Keratinocyte (primary cell): ENCODE measurements around the gene MOK. TPM values are rescaled to one million over a fixed set of nuclear protein-coding genes. Genes with fewer than 3 reads are reported as not detected.
A peak's percentile ranks its signal among the peaks of the same experiment; 100 is the strongest.

Experiments used
- DNase-seq: peaks from one replicate; pipeline ENCODE4 v3.0.0-alpha.2; 2011; ENCODE audit warnings: low read depth, missing footprints, low spot score
- FAIRE-seq: peaks from 2 replicates; lab custom pipeline; 2011; peaks lifted over from hg19 to GRCh38; lab: Jason Lieb, UNC
- H2AFZ ChIP-seq: 2 replicates; pipeline ENCODE4 v1.6.0; 2012; ENCODE audit warnings: low read length, control low read depth, inconsistent platforms; ENCODE audit not compliant: control insufficient read depth
- H3K27ac ChIP-seq: 2 replicates; pipeline ENCODE4 v1.5.1; 2011; ENCODE audit warnings: low read length; ENCODE audit not compliant: control insufficient read depth, insufficient read depth
- H3K27me3 ChIP-seq: 3 replicates; pipeline ENCODE4 v1.6.0; 2011; ENCODE audit warnings: low read length; ENCODE audit not compliant: control insufficient read depth, insufficient read depth; ENCODE audit errors: extremely low read depth
- H3K36me3 ChIP-seq, 2 experiments: 2 replicates in 1 of 2; 3 replicates in 1 of 2; pipeline ENCODE4 v1.5.1; 2011; ENCODE audit warnings: low read length in 2 of 2, mild to moderate bottlenecking in 1 of 2; ENCODE audit not compliant: control insufficient read depth in 2 of 2, insufficient read depth in 2 of 2; ENCODE audit errors: extremely low read depth in 1 of 2
- H3K4me1 ChIP-seq: 3 replicates; pipeline ENCODE4 v1.5.1; 2011; ENCODE audit warnings: low read length; ENCODE audit not compliant: control insufficient read depth, insufficient read depth; ENCODE audit errors: extremely low read depth
- H3K4me2 ChIP-seq: 3 replicates; pipeline ENCODE4 v1.6.0; 2011; ENCODE audit warnings: low read depth, low read length; ENCODE audit not compliant: control insufficient read depth, insufficient read depth; ENCODE audit errors: extremely low read depth
- H3K4me3 ChIP-seq, 3 experiments: fragments of 200-600 bp in 1 of 3; sonication (generic) in 1 of 3; 2 replicates in 2 of 3; 3 replicates in 1 of 3; pipeline ENCODE4 v1.5.1; 2011 to 2016; ENCODE audit warnings: low read length in 3 of 3, mild to moderate bottlenecking in 3 of 3, control low read depth in 2 of 3, inconsistent platforms in 1 of 3, low read depth in 1 of 3, mixed read lengths in 1 of 3, mixed run types in 1 of 3, moderate library complexity in 1 of 3; ENCODE audit not compliant: control insufficient read depth in 2 of 3, insufficient read depth in 2 of 3; ENCODE audit errors: extremely low read depth in 1 of 3
- H3K79me2 ChIP-seq: 2 replicates; pipeline ENCODE4 v1.6.0; 2012; ENCODE audit warnings: low read length; ENCODE audit not compliant: control insufficient read depth, insufficient read depth
- H3K9ac ChIP-seq: 3 replicates; pipeline ENCODE4 v1.6.0; 2011; ENCODE audit warnings: low read length; ENCODE audit not compliant: control insufficient read depth, insufficient read depth; ENCODE audit errors: extremely low read depth
- H3K9me1 ChIP-seq: 3 replicates; pipeline ENCODE4 v1.6.0; 2011; ENCODE audit warnings: low read length; ENCODE audit not compliant: control insufficient read depth, insufficient read depth; ENCODE audit errors: extremely low read depth
- H3K9me3 ChIP-seq: 2 replicates; pipeline ENCODE4 v1.5.1; 2012; ENCODE audit warnings: low read depth, low read length; ENCODE audit not compliant: control insufficient read depth
- H4K20me1 ChIP-seq: 3 replicates; pipeline ENCODE4 v1.6.0; 2011; ENCODE audit warnings: low read length; ENCODE audit not compliant: control insufficient read depth, insufficient read depth; ENCODE audit errors: extremely low read depth
- EZH2 ChIP-seq: IDR thresholded peaks from one replicate; pipeline ENCODE4 v1.6.1; 2012; ENCODE audit warnings: inconsistent platforms, mild to moderate bottlenecking, low read length, moderate library complexity
- dilution Hi-C: fragments of 300-500 bp; cut with MboI; formaldehyde crosslinking; loops from one replicate; pipeline ENCODE4 v1.7.0; 2020; ENCODE audit warnings: low sequenced_read_pairs; ENCODE audit not compliant: extremely low pct_ligation_motif_present
- polyA plus RNA-seq, 5 experiments: library from polyadenylated mRNA; depleted of rRNA in 3 of 5; stranded (reverse) in 3 of 5; stranded (forward) in 1 of 5; unstranded in 1 of 5; fragments of >200 nt; gene quantifications; 1 replicate in 1 of 5; 2 replicates in 3 of 5; 3 replicates in 1 of 5; pipeline versions ENCODE4 v1.2.1 to v1.2.3, GENCODE V29; 2011 to 2012; ENCODE audit warnings: missing spikeins in 2 of 5, low read depth in 1 of 5, low replicate concordance in 1 of 5
- TF ChIP-seq, protein P1 (sequence below), 3 experiments: IDR thresholded peaks in 1 of 3; conservative IDR thresholded peaks in 1 of 3; optimal IDR thresholded peaks in 1 of 3; 2 replicates in 2 of 3; 3 replicates in 1 of 3; pipeline versions ENCODE3 to v1.5.1; 2011; ENCODE audit warnings: low read length in 3 of 3, mild to moderate bottlenecking in 3 of 3, moderate library complexity in 2 of 3, control low read depth in 1 of 3, inconsistent platforms in 1 of 3; ENCODE audit not compliant: insufficient read depth in 2 of 3; ENCODE audit errors: extremely low read depth in 1 of 3

Gene MOK
- polyA plus RNA-seq, 1 donor (not counting 4 experiments of a cell fraction or from before 2014, with no cell fraction given): 38.1 TPM

DNA sequence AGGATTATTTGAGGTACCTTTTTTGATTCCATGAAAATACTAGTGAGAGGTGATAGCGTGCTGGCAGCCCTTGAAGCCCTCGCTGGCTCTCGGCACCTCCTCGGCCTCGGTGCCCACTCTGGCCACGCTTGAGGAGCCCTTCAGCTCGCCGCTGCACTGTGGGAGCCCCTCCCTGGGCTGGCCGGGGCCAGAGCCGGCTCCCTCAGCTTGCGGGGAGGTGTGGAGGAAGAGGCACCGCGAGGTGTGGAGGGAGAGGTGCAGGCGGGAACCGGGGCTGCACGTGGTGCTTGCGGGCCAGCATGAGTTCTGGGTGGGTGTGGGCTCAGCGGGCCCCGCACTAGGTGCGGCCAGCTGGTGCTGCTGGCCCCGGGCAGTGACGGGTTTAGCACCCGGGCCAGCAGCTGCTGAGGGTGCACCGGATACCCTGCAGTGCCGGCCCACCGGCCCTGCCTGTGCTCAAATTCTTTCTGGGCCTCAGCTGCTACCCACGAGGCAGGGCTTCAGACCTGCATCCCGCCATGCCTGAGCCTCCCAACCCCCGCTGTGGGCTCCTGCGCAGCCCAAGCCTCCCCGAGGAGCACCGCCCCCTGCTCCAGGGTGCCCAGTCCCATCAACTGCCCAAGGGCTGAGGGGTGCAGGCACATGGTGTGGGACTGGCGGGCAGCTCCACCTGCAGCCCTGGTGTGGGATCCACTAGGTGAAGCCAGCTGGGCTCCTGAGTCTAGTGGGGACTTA is 7.4 kb downstream of the MOK start:
- no peaks in the 10 kb centered on the region for H4K20me1 ChIP-seq
- DNase-seq: no peak
- FAIRE-seq: no peak
- H3K4me2 ChIP-seq: no peak overlapping the region
- dilution Hi-C loops: no loop called here
- H3K36me3 ChIP-seq: no peaks in the 10 kb centered on the region
- peaks cover 2% of the 10 kb centered on the region for H3K4me1 ChIP-seq
- peaks cover 37% of the 10 kb centered on the region for H3K79me2 ChIP-seq
- no peaks in the 10 kb centered on the region for H3K9me3 ChIP-seq
- no peak overlapping the region for H3K9ac ChIP-seq
- H2AFZ ChIP-seq: no peak overlapping the region
- H3K9me1 ChIP-seq: no peaks in the 10 kb centered on the region
- no peaks in the 10 kb centered on the region for H3K27me3 ChIP-seq
- no peak overlapping the region for H3K4me3 ChIP-seq
- TF ChIP-seq, protein P1, sequence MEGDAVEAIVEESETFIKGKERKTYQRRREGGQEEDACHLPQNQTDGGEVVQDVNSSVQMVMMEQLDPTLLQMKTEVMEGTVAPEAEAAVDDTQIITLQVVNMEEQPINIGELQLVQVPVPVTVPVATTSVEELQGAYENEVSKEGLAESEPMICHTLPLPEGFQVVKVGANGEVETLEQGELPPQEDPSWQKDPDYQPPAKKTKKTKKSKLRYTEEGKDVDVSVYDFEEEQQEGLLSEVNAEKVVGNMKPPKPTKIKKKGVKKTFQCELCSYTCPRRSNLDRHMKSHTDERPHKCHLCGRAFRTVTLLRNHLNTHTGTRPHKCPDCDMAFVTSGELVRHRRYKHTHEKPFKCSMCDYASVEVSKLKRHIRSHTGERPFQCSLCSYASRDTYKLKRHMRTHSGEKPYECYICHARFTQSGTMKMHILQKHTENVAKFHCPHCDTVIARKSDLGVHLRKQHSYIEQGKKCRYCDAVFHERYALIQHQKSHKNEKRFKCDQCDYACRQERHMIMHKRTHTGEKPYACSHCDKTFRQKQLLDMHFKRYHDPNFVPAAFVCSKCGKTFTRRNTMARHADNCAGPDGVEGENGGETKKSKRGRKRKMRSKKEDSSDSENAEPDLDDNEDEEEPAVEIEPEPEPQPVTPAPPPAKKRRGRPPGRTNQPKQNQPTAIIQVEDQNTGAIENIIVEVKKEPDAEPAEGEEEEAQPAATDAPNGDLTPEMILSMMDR (optimal IDR thresholded peaks at IDR 0.05 in 1 of 3, IDR thresholded peaks at IDR 0.05 in 1 of 3, conservative IDR thresholded peaks at IDR 0.05 in 1 of 3; ENCODE audit: extremely low read depth in 1 of 3, insufficient read depth in 2 of 3, low read length in 3 of 3): no peak
- TF ChIP-seq EZH2: no peak
- H3K27ac ChIP-seq: no peak overlapping the region

DNA sequence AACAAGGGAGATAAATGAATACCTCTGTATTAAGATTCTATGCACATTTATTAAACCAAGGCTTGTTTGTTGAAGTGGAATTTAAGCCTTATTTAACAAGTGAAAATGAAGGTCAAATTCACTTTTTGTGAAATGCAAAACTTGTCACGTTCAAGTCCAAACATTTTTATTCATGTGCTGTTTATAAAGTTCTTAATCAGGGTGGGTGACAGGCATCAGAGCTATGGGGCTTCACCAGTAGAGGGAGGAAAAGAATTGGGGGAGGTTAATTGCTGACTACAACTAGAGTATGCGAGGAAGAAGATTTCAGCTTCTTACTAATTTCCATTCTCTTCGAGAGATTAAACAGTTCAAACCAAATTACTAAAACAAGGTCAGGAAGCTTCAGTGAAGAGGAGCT is 9.7 kb downstream of the MOK start:
- peaks cover 26% of the 10 kb centered on the region for H3K79me2 ChIP-seq
- no peak overlapping the region for H3K9ac ChIP-seq
- H3K9me3 ChIP-seq: no peaks in the 10 kb centered on the region
- no peaks in the 10 kb centered on the region for H4K20me1 ChIP-seq
- H3K4me3 ChIP-seq: no peak overlapping the region
- dilution Hi-C loops: no loop called here
- H3K27me3 ChIP-seq: no peaks in the 10 kb centered on the region
- H3K27ac ChIP-seq: no peak overlapping the region
- H3K4me1 ChIP-seq: peaks cover 2% of the 10 kb centered on the region
- H3K4me2 ChIP-seq: no peak overlapping the region
- TF ChIP-seq EZH2: no peak
- TF ChIP-seq, protein P1 (optimal IDR thresholded peaks at IDR 0.05 in 1 of 3, IDR thresholded peaks at IDR 0.05 in 1 of 3, conservative IDR thresholded peaks at IDR 0.05 in 1 of 3; ENCODE audit: extremely low read depth in 1 of 3, insufficient read depth in 2 of 3, low read length in 3 of 3): peak in 1 of 3 experiments; percentile 25
- FAIRE-seq: peak; percentile 61
- no peaks in the 10 kb centered on the region for H3K9me1 ChIP-seq
- no peak for DNase-seq
- H3K36me3 ChIP-seq: no peaks in the 10 kb centered on the region
- H2AFZ ChIP-seq: no peak overlapping the region
